Hindlimb muscle (tissue), 1 donor: Measurements from ENCODE around the gene ZNG1E. TPM values are rescaled to one million over a fixed set of nuclear protein-coding genes. Genes with fewer than 3 reads are reported as not detected.
A peak's percentile ranks its signal among the peaks of the same experiment; 100 is the strongest.
"Not testable (repeated sequence)": the region's sequence is repeated elsewhere in the genome, so short reads cannot be mapped to it uniquely, and the experiment has no call there.

Source experiments
- DNase-seq: peaks from one replicate; pipeline ENCODE4 v3.0.0-alpha.2; 2013
- polyA plus RNA-seq: library from polyadenylated mRNA; unstranded; fragments of 120-200 nt; gene quantifications from one replicate; pipeline ENCODE4 v1.2.1, GENCODE V29; 2013; ENCODE audit not compliant: insufficient read length

Gene ZNG1E
- polyA plus RNA-seq: 45.2 TPM

GRCh38 chr9:65675589-65676021 is at the start of gene ZNG1E:
Gene ZNG1E, plus strand, starts transcription at chr9:65675928. Its CDS starts 49 bp downstream, at chr9:65675977.
- DNase-seq: peak; percentile 19

DNA sequence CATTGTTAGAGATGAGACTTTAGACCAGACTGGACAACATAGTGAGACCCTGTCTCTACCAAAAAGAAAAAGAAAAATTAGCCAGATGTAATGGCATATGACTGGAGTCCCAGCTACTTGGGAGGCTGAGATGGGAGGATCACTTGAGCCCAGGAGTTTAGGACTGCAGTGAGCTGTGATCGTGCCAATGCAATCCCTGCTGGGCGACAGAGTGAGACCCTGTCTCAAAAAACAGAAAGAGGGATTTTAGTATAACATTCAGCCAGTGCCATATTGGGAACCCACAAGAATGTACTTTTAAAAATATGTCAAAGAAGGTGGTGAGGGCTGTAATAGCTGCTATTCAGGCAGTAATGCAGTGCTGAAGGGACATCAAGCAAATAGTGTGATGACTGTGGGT is 2.1 kb upstream of the ZNG1E start:
- not testable (repeated sequence) for DNase-seq

GRCh38 chr9:65675018-65675417 is 710 bp upstream of the ZNG1E start:
- DNase-seq: not testable (repeated sequence)

DNA sequence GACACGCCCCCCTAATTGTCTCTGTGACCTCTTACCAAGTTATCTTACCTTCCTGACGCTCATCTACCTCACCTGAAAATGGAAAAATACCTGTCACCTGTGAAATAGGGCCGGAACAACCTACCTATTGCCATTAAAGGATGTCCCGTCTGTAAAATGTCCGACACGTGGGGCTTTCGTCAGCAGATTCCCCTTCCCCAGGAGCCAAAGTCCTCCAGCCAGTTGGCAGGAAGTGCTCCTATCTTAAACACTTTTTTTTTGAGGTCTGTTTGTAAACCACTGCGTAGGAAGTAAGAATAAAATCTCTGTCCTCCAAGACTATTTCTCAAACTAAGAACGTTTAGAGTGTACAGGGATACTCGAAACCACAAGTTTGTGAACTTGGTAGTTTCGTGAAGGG is 661 bp downstream of the ZNG1E start:
- DNase-seq: not testable (repeated sequence)

GRCh38 chr9:65678533-65678932 is 2.8 kb downstream of the ZNG1E start:
- DNase-seq: not testable (repeated sequence)

DNA sequence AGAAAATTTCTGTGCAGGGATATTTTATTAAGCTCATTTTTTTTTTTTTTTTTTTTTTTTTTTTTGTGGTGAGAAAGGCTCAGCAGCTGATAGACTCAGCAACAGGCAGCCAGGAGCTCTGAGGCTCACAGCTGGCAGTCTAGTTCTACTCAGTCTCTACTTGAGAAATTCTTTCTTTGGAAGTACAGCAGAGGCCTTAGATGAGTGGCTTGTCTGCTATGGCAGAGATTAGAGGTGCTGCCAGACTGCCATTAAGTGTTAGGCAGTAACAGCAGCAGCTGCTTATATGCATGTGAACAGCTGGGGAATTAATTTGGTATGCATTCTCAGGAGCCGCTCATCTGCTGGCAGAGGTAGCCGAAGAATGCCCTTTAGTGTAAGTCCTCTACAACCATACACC is 27.8 kb downstream of the ZNG1E start:
- not testable (repeated sequence) for DNase-seq

GRCh38 chr9:65714445-65714844 is 38.7 kb downstream of the ZNG1E start:
- not testable (repeated sequence) for DNase-seq

DNA sequence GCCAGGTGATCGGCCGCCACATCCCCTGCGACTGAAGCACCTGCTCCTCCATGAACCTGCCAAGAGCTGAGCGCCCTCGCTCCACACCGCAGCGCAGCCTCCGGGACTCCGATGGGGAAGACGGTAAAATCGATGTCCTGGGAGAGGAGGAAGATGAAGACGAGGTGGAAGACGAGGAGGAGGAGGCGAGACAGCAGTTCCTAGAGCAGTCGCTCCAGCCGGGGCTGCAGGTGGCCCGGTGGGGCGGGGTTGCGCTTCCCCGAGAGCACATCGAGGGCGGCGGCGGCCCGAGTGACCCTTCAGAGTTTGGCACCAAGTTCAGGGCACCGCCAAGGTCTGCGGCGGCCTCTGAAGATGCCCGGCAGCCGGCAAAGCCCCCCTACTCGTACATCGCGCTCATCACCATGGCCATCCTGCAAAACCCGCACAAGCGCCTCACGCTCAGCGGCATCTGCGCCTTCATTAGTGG is 61.4 kb downstream of the ZNG1E start, which contains the start of gene FOXD4L4:
FOXD4L4 (plus strand) TSS at position 51 of the 469 bp plus-strand sequence; CDS start at position 51, 0 bp downstream.
- DNase-seq: not testable (repeated sequence)

DNA sequence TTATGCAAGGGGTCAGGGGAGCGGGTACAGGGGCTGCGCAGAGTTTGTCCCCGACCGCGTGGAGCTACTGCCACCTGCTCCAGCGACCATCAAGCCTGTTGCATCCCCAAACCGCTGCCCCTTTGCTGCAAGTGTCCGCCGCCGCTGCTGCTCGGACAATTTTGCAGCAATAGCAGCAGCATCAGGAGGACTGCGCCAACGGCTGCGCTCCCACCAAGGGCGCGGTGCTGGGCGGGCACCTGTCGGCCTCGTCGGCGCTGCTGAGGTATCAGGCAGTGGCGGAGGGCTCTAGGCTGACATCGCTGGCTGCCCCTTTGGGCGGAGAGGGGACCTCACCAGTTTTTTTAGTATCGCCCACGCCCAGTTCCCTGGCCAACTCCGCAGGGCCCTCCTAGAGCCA is 62.4 kb downstream of the ZNG1E start:
- DNase-seq: not testable (repeated sequence)

Other genes starting within 250 kb of the ZNG1E start
- gene FOXD4L4, start 61.2 kb downstream of the ZNG1E start, polyA plus RNA-seq: not detected